Neuron (in vitro differentiated cells): ENCODE results near the gene ZBTB20.

Source experiments
- H2AFZ ChIP-seq: one replicate; pipeline ENCODE4 v1.6.1; 2013; ENCODE audit warnings: low read depth, mild to moderate bottlenecking, inconsistent platforms, low read length, moderate library complexity
- H3K27me3 ChIP-seq: one replicate; pipeline ENCODE4 v1.6.1; 2013; ENCODE audit warnings: low read length; ENCODE audit not compliant: insufficient read depth
- H3K36me3 ChIP-seq: one replicate; pipeline ENCODE4 v1.6.1; 2013; ENCODE audit warnings: low read length; ENCODE audit not compliant: insufficient read depth
- H3K4me1 ChIP-seq: one replicate; pipeline ENCODE4 v1.6.1; 2013; ENCODE audit warnings: low read length; ENCODE audit not compliant: insufficient read depth
- H3K4me3 ChIP-seq: 2 replicates; pipeline ENCODE4 v1.5.1; 2013; ENCODE audit warnings: mild to moderate bottlenecking, low read length, moderate library complexity
- H3K9me3 ChIP-seq: one replicate; pipeline ENCODE4 v1.6.1; 2013; ENCODE audit warnings: low read length

Gene ZBTB20

DNA sequence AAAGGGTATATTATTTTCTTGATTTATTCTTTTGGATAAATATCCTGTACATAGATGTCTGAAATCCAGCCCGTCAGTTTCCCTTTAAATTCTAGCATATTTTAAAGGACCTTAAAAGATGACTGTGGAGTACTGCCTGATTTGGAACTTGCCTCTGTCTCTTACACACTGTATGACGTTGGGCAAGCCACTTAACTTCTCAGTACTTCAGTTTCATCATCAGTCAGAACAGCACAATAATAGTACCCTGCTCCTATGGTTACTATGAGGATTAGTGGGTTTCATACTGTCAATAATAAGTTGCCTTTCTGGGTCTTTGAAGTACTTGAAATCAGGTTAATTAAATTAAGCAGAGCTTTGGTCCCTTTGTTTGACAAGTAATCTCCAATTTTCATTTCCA, 479.0 kb downstream of the ZBTB20 start:
- Histone ChIP-seq H2AFZ (no peak overlapping the region), H3K36me3 (no peaks in the 10 kb centered on the region), H3K4me1 (peaks cover 8% of the 10 kb centered on the region), H3K4me3 (no peak overlapping the region), H3K27me3 (no peaks in the 10 kb centered on the region), H3K9me3 (no peaks in the 10 kb centered on the region)

DNA sequence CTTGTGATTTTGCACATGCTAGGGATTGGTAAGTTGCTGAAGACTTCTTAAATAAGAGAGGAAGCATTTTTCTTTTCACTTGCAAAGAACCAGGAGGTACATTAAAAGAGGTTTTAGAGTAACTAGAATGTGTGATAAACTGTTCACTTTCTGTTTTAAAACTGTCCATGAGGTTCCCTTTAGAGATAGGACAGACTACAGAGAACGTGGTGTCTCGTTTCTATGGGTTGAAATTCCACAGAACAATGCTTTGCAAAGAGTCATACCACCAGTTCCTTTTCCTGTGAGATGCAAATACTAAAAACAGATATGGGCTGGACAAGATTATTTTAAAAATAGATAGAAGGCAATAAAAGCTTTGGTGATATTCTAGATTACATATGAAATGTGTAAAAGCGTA, 480.5 kb downstream of the ZBTB20 start:
- no peaks in the 10 kb centered on the region for H3K27me3 ChIP-seq
- no peaks in the 10 kb centered on the region for H3K9me3 ChIP-seq
- no peak overlapping the region for H2AFZ ChIP-seq
- no peaks in the 10 kb centered on the region for H3K36me3 ChIP-seq
- H3K4me1 ChIP-seq: peaks cover 8% of the 10 kb centered on the region
- H3K4me3 ChIP-seq: no peak overlapping the region

DNA sequence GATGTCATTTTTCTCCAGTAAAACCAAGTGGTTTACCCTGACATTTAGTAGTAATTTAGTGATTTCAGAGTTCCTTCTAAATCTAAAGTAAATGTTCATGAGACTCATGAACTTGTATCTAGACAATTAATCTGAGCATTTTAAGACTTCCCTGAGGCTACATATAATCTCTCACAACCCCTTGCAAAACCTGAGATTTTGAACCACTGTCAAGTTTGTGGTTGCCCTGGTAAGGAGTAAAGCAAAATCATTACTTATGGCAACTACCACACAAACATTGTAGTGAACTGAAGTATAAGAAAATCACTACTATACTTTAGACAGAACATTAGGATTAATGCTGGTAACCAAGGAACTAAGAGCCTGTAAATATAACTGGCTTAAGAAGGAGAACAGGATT, 483.1 kb downstream of the ZBTB20 start:
- H3K27me3 ChIP-seq: no peaks in the 10 kb centered on the region
- H3K4me1 ChIP-seq: peaks cover 14% of the 10 kb centered on the region
- no peak overlapping the region for H3K4me3 ChIP-seq
- no peak overlapping the region for H2AFZ ChIP-seq
- no peaks in the 10 kb centered on the region for H3K9me3 ChIP-seq
- no peaks in the 10 kb centered on the region for H3K36me3 ChIP-seq

DNA sequence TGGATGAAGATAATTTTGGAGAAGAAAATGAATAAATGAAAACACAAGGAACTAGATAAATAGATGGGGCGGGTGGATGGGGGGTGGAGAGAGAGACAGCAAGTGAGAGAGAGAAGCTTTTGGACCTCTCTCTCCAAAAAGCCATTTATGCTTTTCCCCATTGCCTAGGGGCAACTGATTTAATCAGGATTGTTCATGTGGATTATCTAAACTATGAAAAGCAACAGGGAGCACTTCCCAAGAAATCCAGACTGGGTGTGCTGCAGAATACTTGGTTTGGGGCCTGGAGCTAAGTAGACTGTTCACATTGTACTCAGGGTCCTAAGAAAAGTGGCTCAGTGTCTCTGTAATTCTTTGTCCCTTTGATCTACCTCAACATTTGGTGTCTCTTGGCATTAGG, 486.3 kb downstream of the ZBTB20 start:
- H3K27me3 ChIP-seq: no peaks in the 10 kb centered on the region
- H2AFZ ChIP-seq: no peak overlapping the region
- peaks cover 7% of the 10 kb centered on the region for H3K4me1 ChIP-seq
- no peaks in the 10 kb centered on the region for H3K9me3 ChIP-seq
- H3K36me3 ChIP-seq: no peaks in the 10 kb centered on the region
- no peak overlapping the region for H3K4me3 ChIP-seq

DNA sequence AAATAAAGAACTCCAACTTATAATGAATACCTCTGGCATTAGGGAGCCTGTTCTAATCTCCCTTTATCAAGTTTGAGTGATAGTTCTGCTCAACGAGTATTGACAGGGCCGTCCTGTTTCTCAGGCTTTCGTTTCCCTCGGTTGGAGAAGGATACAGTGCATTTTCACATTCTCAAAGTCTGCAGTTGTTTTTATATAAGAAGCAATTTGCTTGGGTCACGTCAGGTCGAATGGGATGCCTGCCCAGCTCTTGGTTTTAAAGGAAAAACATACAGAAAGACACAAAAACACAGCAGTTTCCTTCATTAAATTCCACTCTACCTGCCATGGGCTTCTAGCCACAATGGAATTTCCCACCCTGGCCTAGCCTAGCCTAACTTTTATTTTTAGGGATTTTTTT, 487.0 kb downstream of the ZBTB20 start:
- Histone ChIP-seq H3K9me3 (no peaks in the 10 kb centered on the region), H3K27me3 (no peaks in the 10 kb centered on the region), H2AFZ (no peak overlapping the region), H3K4me3 (no peak overlapping the region), H3K4me1 (peaks cover 6% of the 10 kb centered on the region), H3K36me3 (no peaks in the 10 kb centered on the region)

DNA sequence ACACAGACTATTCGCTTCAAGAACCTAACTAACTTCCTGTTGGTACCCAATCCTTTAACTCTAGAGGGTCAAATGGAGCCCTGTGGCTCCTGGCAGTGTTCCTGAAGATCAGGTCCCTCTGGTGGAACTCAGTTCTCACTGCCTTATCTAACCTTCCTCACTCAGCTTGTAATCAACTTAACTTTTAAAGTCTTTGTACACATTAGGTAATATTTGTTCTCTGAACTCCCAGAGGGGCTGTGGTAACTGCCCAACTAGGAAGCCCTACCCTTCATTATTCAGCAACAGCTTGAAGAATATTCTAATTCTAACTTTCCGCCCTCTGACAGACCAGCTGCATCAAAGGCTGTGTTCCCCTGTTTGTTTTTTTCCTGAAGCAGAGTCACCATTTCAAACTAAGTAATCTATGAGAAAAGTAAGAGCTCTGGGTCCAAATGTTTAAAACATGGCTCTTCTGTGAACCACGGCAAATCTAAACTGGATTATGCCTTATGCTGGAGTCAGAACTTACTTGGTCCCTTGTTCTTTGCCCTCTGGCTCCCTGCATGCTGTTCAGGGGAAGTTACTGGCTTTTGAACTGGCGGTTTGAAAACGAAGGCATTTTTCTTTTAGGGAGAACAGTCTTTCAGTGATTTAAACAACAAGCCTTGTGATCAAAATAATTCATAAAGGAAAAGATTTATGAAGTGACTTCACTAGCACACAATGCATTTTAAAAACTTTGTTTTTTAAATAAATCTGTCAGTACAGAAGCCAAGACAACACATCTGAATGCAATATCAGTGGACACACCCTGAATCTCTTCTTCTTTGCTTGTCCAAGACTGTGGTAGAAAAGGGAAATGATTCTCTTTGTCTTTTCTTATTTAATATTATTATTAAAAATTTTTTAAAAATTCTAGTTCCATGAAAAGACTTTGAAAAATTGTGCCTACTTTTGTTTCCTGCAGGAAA, 487.7 kb downstream of the ZBTB20 start:
- Histone ChIP-seq H3K36me3 (no peaks in the 10 kb centered on the region), H3K27me3 (no peaks in the 10 kb centered on the region), H3K4me1 (peaks cover 6% of the 10 kb centered on the region), H3K9me3 (no peaks in the 10 kb centered on the region), H2AFZ (no peak overlapping the region), H3K4me3 (no peak overlapping the region)

DNA sequence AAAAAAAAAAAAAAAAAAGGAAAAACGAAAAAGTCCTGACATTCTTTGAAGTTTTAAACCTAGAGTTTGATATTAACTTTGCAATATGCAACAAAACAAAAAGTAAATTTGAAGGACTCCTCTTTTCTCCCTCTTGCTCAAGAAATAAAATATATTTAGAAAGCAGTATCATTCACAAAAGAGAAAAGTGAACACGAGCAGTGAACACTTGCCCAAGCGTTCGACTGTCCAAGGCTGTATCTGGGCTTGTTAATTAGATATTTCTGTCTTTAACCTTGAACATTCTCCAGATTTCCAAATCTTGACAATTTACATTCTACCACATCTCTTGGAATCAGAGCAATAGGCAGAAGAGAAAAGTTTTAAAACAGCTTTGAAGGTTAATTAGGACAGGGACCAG, 495.5 kb downstream of the ZBTB20 start:
- Histone ChIP-seq H3K36me3 (no peaks in the 10 kb centered on the region), H3K9me3 (no peaks in the 10 kb centered on the region), H3K27me3 (no peaks in the 10 kb centered on the region), H2AFZ (no peak overlapping the region), H3K4me3 (no peak overlapping the region), H3K4me1 (peaks cover 5% of the 10 kb centered on the region)

DNA sequence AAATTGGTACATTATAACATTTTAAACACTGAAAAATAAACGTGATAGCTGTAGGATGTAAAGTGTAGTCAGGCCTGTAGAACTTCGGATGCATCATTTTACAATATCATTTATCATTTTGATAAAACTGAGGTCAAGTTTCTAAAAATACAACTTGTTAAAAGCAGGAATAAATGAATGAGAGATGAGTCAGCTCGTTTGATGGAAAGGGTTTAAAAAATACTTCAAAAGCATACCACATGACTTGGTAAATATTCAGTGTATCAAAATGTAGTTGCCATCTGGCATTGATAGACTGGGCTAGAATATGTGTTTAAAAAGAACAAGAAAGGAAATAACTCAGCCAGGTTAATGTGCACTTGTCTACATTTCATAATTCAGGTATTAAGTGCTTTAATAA, 496.3 kb downstream of the ZBTB20 start:
- Histone ChIP-seq H3K4me3 (no peak overlapping the region), H3K36me3 (no peaks in the 10 kb centered on the region), H2AFZ (no peak overlapping the region), H3K4me1 (peaks cover 5% of the 10 kb centered on the region), H3K27me3 (no peaks in the 10 kb centered on the region), H3K9me3 (no peaks in the 10 kb centered on the region)

DNA sequence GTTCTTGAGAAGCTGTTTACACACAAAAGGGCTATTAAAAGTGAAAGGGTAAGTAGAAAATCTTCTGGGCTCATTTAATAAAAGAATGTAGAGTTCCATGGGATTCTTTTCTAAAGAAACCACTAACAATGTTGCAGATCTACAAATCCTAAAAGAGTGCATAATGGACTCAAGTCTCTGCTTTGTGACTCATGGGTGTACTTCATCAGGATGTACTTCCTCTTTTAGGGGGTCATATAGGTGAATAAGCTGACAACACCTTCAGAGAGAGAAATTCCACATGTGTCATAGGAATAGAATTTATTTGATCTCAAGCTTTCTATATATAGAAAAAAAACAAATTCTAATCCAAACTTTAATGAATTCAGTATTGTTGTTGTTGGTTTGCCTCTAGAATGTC, 497.8 kb downstream of the ZBTB20 start:
- no peaks in the 10 kb centered on the region for H3K36me3 ChIP-seq
- no peak overlapping the region for H2AFZ ChIP-seq
- H3K27me3 ChIP-seq: no peaks in the 10 kb centered on the region
- H3K4me1 ChIP-seq: peaks cover 5% of the 10 kb centered on the region
- H3K9me3 ChIP-seq: no peaks in the 10 kb centered on the region
- H3K4me3 ChIP-seq: no peak overlapping the region

DNA sequence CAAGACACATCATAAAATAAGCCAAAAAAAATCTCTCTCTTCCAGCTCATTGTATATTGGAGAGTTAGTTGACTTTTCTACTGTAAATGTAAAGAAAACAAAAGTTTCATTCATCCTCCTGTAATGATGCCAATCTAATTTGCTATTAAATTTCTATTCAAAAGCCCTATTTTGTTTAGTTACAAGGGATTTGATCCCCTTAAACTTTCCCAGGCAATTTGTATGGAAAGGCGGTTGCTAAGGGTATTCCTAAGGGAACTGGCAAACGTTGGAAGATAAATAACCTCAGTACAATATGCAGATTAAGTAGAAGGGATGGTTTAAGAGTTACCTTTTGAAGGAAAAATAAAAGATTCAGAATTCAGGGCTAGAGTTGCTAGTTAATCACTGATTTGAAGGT, 500.6 kb downstream of the ZBTB20 start:
- Histone ChIP-seq H3K4me1 (peaks cover 5% of the 10 kb centered on the region), H3K27me3 (no peaks in the 10 kb centered on the region), H2AFZ (no peak overlapping the region), H3K36me3 (no peaks in the 10 kb centered on the region), H3K9me3 (no peaks in the 10 kb centered on the region), H3K4me3 (no peak overlapping the region)

DNA sequence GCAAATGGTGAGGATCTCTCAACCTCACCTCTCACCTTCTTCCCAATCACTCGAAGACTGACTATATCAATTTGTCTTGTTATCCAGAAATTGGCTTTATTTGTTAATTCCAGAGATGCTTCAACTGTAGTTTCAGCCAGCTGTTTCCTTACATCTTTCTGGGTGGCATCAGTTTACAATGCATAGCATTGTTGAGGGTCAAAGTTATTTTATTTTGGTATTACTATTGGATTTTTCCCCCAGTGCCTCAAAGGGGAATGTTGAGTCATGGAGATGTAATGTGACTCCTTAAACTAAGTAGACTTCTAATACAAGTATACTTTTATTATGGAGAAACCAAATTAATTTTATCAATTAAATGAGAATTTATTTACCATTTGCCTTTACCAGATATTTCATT, 501.7 kb downstream of the ZBTB20 start:
- Histone ChIP-seq H3K4me1 (peaks cover 5% of the 10 kb centered on the region), H3K4me3 (no peak overlapping the region), H3K27me3 (no peaks in the 10 kb centered on the region), H3K9me3 (no peaks in the 10 kb centered on the region), H2AFZ (no peak overlapping the region), H3K36me3 (no peaks in the 10 kb centered on the region)

DNA sequence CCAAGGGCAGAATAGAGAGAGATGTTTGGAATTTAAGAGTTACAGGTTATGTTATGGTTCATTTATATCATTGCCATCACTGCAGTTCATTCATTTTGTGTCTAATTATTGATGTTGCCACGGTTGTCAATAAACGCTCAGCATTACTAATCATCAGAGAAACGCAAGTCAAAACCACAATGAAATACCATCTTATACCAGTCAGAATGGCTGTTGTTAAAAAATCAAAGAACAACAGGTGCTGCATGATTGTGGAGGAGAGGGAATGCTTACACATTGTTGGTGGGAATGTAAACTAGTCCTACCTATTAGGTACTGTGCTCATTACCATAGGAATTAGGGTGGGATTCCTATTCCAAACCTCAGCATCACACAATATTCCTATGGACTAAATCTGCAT, 502.7 kb downstream of the ZBTB20 start:
- Histone ChIP-seq H3K4me1 (peaks cover 5% of the 10 kb centered on the region), H3K27me3 (no peaks in the 10 kb centered on the region), H2AFZ (no peak overlapping the region), H3K36me3 (no peaks in the 10 kb centered on the region), H3K4me3 (no peak overlapping the region), H3K9me3 (no peaks in the 10 kb centered on the region)

DNA sequence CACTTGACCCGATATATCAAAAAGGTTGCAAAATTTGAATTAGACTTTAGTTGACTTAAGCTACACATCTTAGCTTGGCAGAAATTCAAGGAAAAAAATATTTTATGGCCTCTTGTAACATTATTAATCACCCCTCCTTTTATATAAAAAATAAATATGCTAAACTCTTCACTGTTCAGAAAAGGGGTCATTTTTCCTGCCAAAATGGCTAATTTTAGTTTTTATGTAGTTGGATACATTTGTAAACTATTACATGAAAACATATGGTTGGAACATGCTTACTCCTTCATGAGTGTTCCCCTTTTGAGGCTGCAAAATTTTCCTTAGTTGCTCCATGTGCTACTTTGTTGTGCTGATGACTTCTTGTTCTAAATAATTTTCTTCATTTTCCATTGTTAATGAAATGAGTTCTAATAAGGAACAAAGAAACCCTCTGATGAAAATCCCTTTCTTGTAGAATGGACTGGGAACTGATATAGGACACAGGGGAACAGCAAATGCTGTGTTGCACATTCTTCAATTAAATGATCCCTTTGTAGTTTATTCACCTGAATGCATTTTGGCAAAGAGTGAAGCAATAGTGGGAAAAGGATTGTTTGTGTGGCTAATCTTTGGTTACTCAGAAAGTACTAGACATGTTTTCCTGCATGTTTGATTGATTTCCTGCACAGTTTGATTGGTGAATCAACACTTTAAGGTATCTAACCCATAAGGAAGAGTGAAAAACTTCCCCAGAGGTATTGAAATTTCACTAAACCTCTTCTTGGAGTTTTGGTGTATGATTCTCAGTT, 503.9 kb downstream of the ZBTB20 start:
- H3K27me3 ChIP-seq: no peaks in the 10 kb centered on the region
- no peaks in the 10 kb centered on the region for H3K9me3 ChIP-seq
- no peak overlapping the region for H2AFZ ChIP-seq
- H3K4me3 ChIP-seq: no peak overlapping the region
- H3K4me1 ChIP-seq: peaks cover 3% of the 10 kb centered on the region
- no peaks in the 10 kb centered on the region for H3K36me3 ChIP-seq
